PFSK-1 (cell line): Measurements from ENCODE around the gene PEX26.

Experiments used
- FOXP2 ChIP-seq: optimal IDR thresholded peaks from 2 replicates; pipeline ENCODE3; 2011; ENCODE audit warnings: borderline replicate concordance, control low read depth, inconsistent platforms; ENCODE audit not compliant: insufficient read depth; ENCODE audit errors: extremely low read length, extremely low read depth
- POLR2AphosphoS5 ChIP-seq: IDR thresholded peaks from 2 replicates; pipeline ENCODE4 v1.6.1; 2012; ENCODE audit warnings: low read depth, mild to moderate bottlenecking, control low read depth, low read length, moderate library complexity
- REST ChIP-seq, 2 experiments: IDR thresholded peaks; 2 replicates each; pipeline versions ENCODE4 v1.6.1 to v1.8.0; 2011 to 2012; ENCODE audit warnings: low read depth in 2 of 2, low read length in 2 of 2, control low read depth in 1 of 2, inconsistent platforms in 1 of 2, mild to moderate bottlenecking in 1 of 2, moderate library complexity in 1 of 2; ENCODE audit not compliant: insufficient read depth in 1 of 2
- SIN3A ChIP-seq: IDR thresholded peaks from 2 replicates; pipeline ENCODE4 v1.6.1; 2012; ENCODE audit warnings: mild to moderate bottlenecking, low read length, moderate library complexity, borderline replicate concordance; ENCODE audit not compliant: insufficient read depth
- TAF1 ChIP-seq: IDR thresholded peaks from 2 replicates; pipeline ENCODE4 v1.6.1; 2012; ENCODE audit warnings: low read length, control low read depth, borderline replicate concordance; ENCODE audit not compliant: insufficient read depth

PEX26 gene

GRCh38 chr22:18070556-18071306, 7.1 kb upstream of the PEX26 start:
- TF ChIP-seq POLR2AphosphoS5, result no peak
- TF ChIP-seq REST (IDR thresholded peaks at IDR 0.05; ENCODE audit: insufficient read depth in 1 of 2, low read depth in 2 of 2, low read length in 2 of 2), result no peak
- TF ChIP-seq SIN3A, result no peak
- TF ChIP-seq TAF1, result no peak
- TF ChIP-seq FOXP2, result no peak

DNA sequence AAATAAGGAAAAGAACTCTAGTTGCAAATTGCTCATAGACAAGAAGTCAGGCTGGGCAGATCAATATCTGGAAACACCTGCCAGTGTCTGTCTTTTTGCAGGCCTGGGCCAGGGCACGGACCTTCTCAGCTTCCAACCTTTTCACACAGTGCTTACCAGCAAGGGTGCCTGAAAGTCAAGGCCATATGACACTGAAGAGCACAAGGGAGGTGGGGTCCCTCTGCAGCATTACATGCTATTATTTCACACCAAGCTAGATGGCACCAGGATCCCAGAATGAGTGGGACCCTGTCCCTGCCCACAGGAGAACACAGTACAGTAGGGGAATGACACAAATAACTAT, 5.9 kb upstream of the PEX26 start:
- TF ChIP-seq POLR2AphosphoS5 (no peak), TAF1 (no peak), FOXP2 (no peak), REST (IDR thresholded peaks at IDR 0.05; ENCODE audit: insufficient read depth in 1 of 2, low read depth in 2 of 2, low read length in 2 of 2) (no peak), SIN3A (no peak)

GRCh38 chr22:18073467-18073866, 4.3 kb upstream of the PEX26 start:
- no peak for TF ChIP-seq FOXP2
- no peak for TF ChIP-seq SIN3A

GRCh38 chr22:18075101-18075719, 2.6 kb upstream of the PEX26 start:
- no peak for TF ChIP-seq FOXP2
- TF ChIP-seq POLR2AphosphoS5, result no peak
- TF ChIP-seq REST (IDR thresholded peaks at IDR 0.05; ENCODE audit: insufficient read depth in 1 of 2, low read depth in 2 of 2, low read length in 2 of 2), result no peak
- no peak for TF ChIP-seq TAF1
- TF ChIP-seq SIN3A, result no peak

GRCh38 chr22:18075720-18076497, 1.9 kb upstream of the PEX26 start:
- TF ChIP-seq FOXP2, result no peak
- no peak for TF ChIP-seq TAF1
- no peak for TF ChIP-seq REST (IDR thresholded peaks at IDR 0.05; ENCODE audit: insufficient read depth in 1 of 2, low read depth in 2 of 2, low read length in 2 of 2)
- no peak for TF ChIP-seq SIN3A
- TF ChIP-seq POLR2AphosphoS5, result no peak
